Hepatocyte (in vitro differentiated cells): ENCODE measurements around the gene STPG3. TPM values are rescaled to one million over a fixed set of nuclear protein-coding genes. Genes with fewer than 3 reads are reported as not detected.

Source experiments
- DNase-seq: peaks from one replicate; pipeline ENCODE4 v3.0.0-alpha.2; 2016; ENCODE audit warnings: low spot score
- H2AFZ ChIP-seq: fragments of 200-600 bp; sonication (generic); 2 replicates; pipeline ENCODE4 v1.6.0; 2016; ENCODE audit warnings: antibody characterized with exemption, mild to moderate bottlenecking
- H3K27ac ChIP-seq: fragments of 200-600 bp; sonication (generic); 2 replicates; pipeline ENCODE4 v1.5.1; 2016; ENCODE audit warnings: mild to moderate bottlenecking
- H3K27me3 ChIP-seq: fragments of 200-600 bp; sonication (generic); 2 replicates; pipeline ENCODE4 v1.6.1; 2016
- H3K36me3 ChIP-seq: fragments of 200-600 bp; sonication (generic); replicated peaks from 2 replicates; pipeline ENCODE4 v1.5.1; 2016; ENCODE audit warnings: low read depth; ENCODE audit not compliant: insufficient read depth
- H3K4me1 ChIP-seq: fragments of 200-600 bp; sonication (generic); 2 replicates; pipeline ENCODE4 v1.5.1; 2016; ENCODE audit warnings: mild to moderate bottlenecking, moderate library complexity; ENCODE audit not compliant: insufficient read depth
- H3K4me2 ChIP-seq: fragments of 200-600 bp; sonication (generic); 2 replicates; pipeline ENCODE4 v1.6.0; 2016
- H3K4me3 ChIP-seq: fragments of 200-600 bp; sonication (generic); 2 replicates; pipeline ENCODE4 v1.5.1; 2016; ENCODE audit warnings: mild to moderate bottlenecking
- H3K79me2 ChIP-seq: fragments of 200-600 bp; sonication (generic); 2 replicates; pipeline ENCODE4 v1.6.0; 2017; ENCODE audit warnings: mild to moderate bottlenecking
- H3K9me2 ChIP-seq: fragments of 200-600 bp; sonication (generic); replicated peaks from 2 replicates; pipeline ENCODE4 v1.6.0; 2017; ENCODE audit warnings: mild to moderate bottlenecking; ENCODE audit not compliant: insufficient read depth
- H3K9me3 ChIP-seq: fragments of 200-600 bp; sonication (generic); 2 replicates; pipeline ENCODE4 v1.5.1; 2016; ENCODE audit warnings: low read depth, mild to moderate bottlenecking
- H4K20me1 ChIP-seq: fragments of 200-600 bp; sonication (generic); 2 replicates; pipeline ENCODE4 v1.6.0; 2016; ENCODE audit warnings: mild to moderate bottlenecking; ENCODE audit not compliant: insufficient read depth, poor library complexity, severe bottlenecking
- CTCF ChIP-seq: fragments of 200-600 bp; sonication (generic); IDR thresholded peaks from 2 replicates; pipeline ENCODE4 v1.5.1; 2016; ENCODE audit warnings: antibody characterized with exemption, mild to moderate bottlenecking; ENCODE audit not compliant: poor library complexity
- EZH2 ChIP-seq: fragments of 200-600 bp; sonication (generic); IDR thresholded peaks from 2 replicates; pipeline ENCODE4 v1.6.1; 2016; ENCODE audit warnings: antibody characterized with exemption, mild to moderate bottlenecking, borderline replicate concordance
- EZH2phosphoT487 ChIP-seq: fragments of 200-600 bp; sonication (generic); IDR thresholded peaks from one replicate; pipeline ENCODE4 v1.6.1; 2018; ENCODE audit warnings: antibody characterized with exemption, mild to moderate bottlenecking, low read depth, moderate library complexity; ENCODE audit not compliant: unreplicated experiment, severe bottlenecking
- WGBS: methylation state at CpG from one replicate; pipeline ENCODE4 v1.1.6; 2016; ENCODE audit warnings: low lambda C conversion rate; ENCODE audit errors: missing lambda C conversion rate; 5-methylcytosine and 5-hydroxymethylcytosine counted together
- polyA plus RNA-seq: library from polyadenylated mRNA; unstranded; fragments of >200 nt; fragmentation: Nextera tagmentation; extraction: Ambion mirVana; gene quantifications from 2 replicates; pipeline ENCODE4 v1.2.1, GENCODE V29; 2016
- total RNA-seq: library from RNA; depleted of rRNA; stranded (reverse); fragments of >200 nt; gene quantifications from 2 replicates; pipeline ENCODE4 v1.2.3, GENCODE V29; 2014

The STPG3 gene
- total and polyA plus RNA-seq, 2 experiments from 2014 or later: 1.5 TPM; not detected in 1

GRCh38 chr9:137293482-137294090, 42.5 kb downstream of the STPG3 start:
- no peaks in the 10 kb centered on the region for H4K20me1 ChIP-seq
- H3K27ac ChIP-seq: peak overlapping the region; percentile 96
- no peaks in the 10 kb centered on the region for H3K36me3 ChIP-seq
- H3K4me3 ChIP-seq: no peak overlapping the region
- no peaks in the 10 kb centered on the region for H3K27me3 ChIP-seq
- TF ChIP-seq EZH2 (no peak), CTCF (no peak), EZH2phosphoT487 (no peak)
- H3K9me3 ChIP-seq: no peaks in the 10 kb centered on the region
- no peaks in the 10 kb centered on the region for H3K9me2 ChIP-seq
- no peak overlapping the region for H2AFZ ChIP-seq
- 60% methylated on average over 29 of the region's 29 CpGs for WGBS
- H3K4me1 ChIP-seq: peaks cover 38% of the 10 kb centered on the region
- DNase-seq: peak; percentile 86
- peak overlapping the region; percentile 59 for H3K4me2 ChIP-seq
- no peaks in the 10 kb centered on the region for H3K79me2 ChIP-seq

- Histone ChIP-seq H3K4me1 (peaks cover 42% of the 10 kb centered on the region), H2AFZ (peak overlapping the region; percentile 31), H3K27me3 (no peaks in the 10 kb centered on the region), H3K27ac (peak overlapping the region; percentile 96), H4K20me1 (no peaks in the 10 kb centered on the region), H3K79me2 (no peaks in the 10 kb centered on the region), H3K4me2 (peak overlapping the region; percentile 34), H3K4me3 (no peak overlapping the region), H3K36me3 (no peaks in the 10 kb centered on the region), H3K9me3 (no peaks in the 10 kb centered on the region), H3K9me2 (no peaks in the 10 kb centered on the region)
- TF ChIP-seq EZH2phosphoT487: no peak
- TF ChIP-seq CTCF: no peak
- TF ChIP-seq EZH2: no peak
- peak; percentile 85 for DNase-seq
- WGBS: 49% methylated on average over 11 of the region's 11 CpGs
Measured at GRCh38 chr9:137294091-137294680, 43.1 kb downstream of the STPG3 start.

- Histone ChIP-seq H3K9me2 (no peaks in the 10 kb centered on the region), H3K27ac (peak overlapping the region; percentile 96), H3K36me3 (no peaks in the 10 kb centered on the region), H3K4me3 (no peak overlapping the region), H3K4me1 (peaks cover 48% of the 10 kb centered on the region), H2AFZ (peak overlapping the region; percentile 31), H4K20me1 (no peaks in the 10 kb centered on the region), H3K79me2 (peaks cover 5% of the 10 kb centered on the region), H3K9me3 (no peaks in the 10 kb centered on the region), H3K27me3 (no peaks in the 10 kb centered on the region), H3K4me2 (peak overlapping the region; percentile 91)
- TF ChIP-seq EZH2phosphoT487 (no peak), EZH2 (no peak), CTCF (peak; percentile 36)
- 32% methylated on average over 35 of the region's 35 CpGs for WGBS
- DNase-seq: peak; percentile 56
Measured at GRCh38 chr9:137294681-137295237, 43.7 kb downstream of the STPG3 start.
